ENCODE measurements around the gene KRTAP4-7. TPM values are rescaled to one million over a fixed set of nuclear protein-coding genes. Genes with fewer than 3 reads are reported as not detected.
"Not testable (repeated sequence)": the region's sequence is repeated elsewhere in the genome, so short reads cannot be mapped to it uniquely, and the experiment has no call there.

Gene KRTAP4-7
- total RNA-seq, 1 experiment from 2014 or later = not detected

GRCh38 chr17:41121742-41122141 is 37.8 kb downstream of the KRTAP4-7 start:
- CTCF ChIA-PET = no interaction called here
- no TSS peak for BruUV-seq (replicated peaks)
- Mint-ChIP-seq H3K27me3 (ENCODE audit: insufficient read depth, unreplicated experiment) (peaks cover 12% of the 10 kb centered on the region), H3K4me1 (ENCODE audit: insufficient read depth, unreplicated experiment) (peaks cover 11% of the 10 kb centered on the region), H3K9me3 (ENCODE audit: unreplicated experiment) (peaks cover 5% of the 10 kb centered on the region), H3K4me3 (ENCODE audit: unreplicated experiment) (no peak overlapping the region), H3K36me3 (ENCODE audit: insufficient read depth, unreplicated experiment) (no peaks in the 10 kb centered on the region), H3K27ac (ENCODE audit: low read depth, unreplicated experiment) (no peak overlapping the region)
- intact Hi-C loops (cut with micrococcal nuclease) = no loop called here
- DNase-seq (ENCODE audit: unreplicated experiment) = no peak
- POLR2A ChIA-PET = interaction anchor here (0.6 kb wide), 1 partner anchor 471 kb away, joined by 4 read pairs; no protein-coding TSS in a partner anchor
- no peak for TF ChIP-seq CTCF (IDR thresholded peaks at IDR 0.05; ENCODE audit: unreplicated experiment)

GRCh38 chr17:41123292-41123990 is 39.5 kb downstream of the KRTAP4-7 start:
- DNase-seq (ENCODE audit: unreplicated experiment); H3K4me1 Mint-ChIP-seq (ENCODE audit: insufficient read depth, unreplicated experiment); H3K36me3 Mint-ChIP-seq (ENCODE audit: insufficient read depth, unreplicated experiment); BruUV-seq (replicated peaks); H3K27me3 Mint-ChIP-seq (ENCODE audit: insufficient read depth, unreplicated experiment); intact Hi-C loops (cut with micrococcal nuclease); H3K9me3 Mint-ChIP-seq (ENCODE audit: unreplicated experiment); H3K27ac Mint-ChIP-seq (ENCODE audit: low read depth, unreplicated experiment); CTCF ChIA-PET; H3K4me3 Mint-ChIP-seq (ENCODE audit: unreplicated experiment): not testable (repeated sequence)
- POLR2A ChIA-PET = interaction anchor here (0.5 kb wide), 1 partner anchor 741 kb away, joined by 3 read pairs; no protein-coding TSS in a partner anchor

- H3K4me1 Mint-ChIP-seq (ENCODE audit: insufficient read depth, unreplicated experiment); H3K27me3 Mint-ChIP-seq (ENCODE audit: insufficient read depth, unreplicated experiment); H3K27ac Mint-ChIP-seq (ENCODE audit: low read depth, unreplicated experiment); H3K9me3 Mint-ChIP-seq (ENCODE audit: unreplicated experiment); CTCF ChIA-PET; DNase-seq (ENCODE audit: unreplicated experiment); BruUV-seq (replicated peaks); H3K36me3 Mint-ChIP-seq (ENCODE audit: insufficient read depth, unreplicated experiment); intact Hi-C loops (cut with micrococcal nuclease); H3K4me3 Mint-ChIP-seq (ENCODE audit: unreplicated experiment): not testable (repeated sequence)
- POLR2A ChIA-PET = interaction anchor here (0.5 kb wide), 1 partner anchor 740 kb away, joined by 3 read pairs; no protein-coding TSS in a partner anchor
Observed at GRCh38 chr17:41123991-41124371, 40.0 kb downstream of the KRTAP4-7 start, which contains the start of gene KRTAP4-12. TSS of gene KRTAP4-12 (minus strand) at chr17:41124182. CDS start at chr17:41124122, 60 bp downstream.

GRCh38 chr17:41125064-41125463 is 41.1 kb downstream of the KRTAP4-7 start:
- Mint-ChIP-seq H3K9me3 (ENCODE audit: unreplicated experiment) (peaks cover 13% of the 10 kb centered on the region), H3K27me3 (ENCODE audit: insufficient read depth, unreplicated experiment) (no peaks in the 10 kb centered on the region), H3K27ac (ENCODE audit: low read depth, unreplicated experiment) (no peak overlapping the region), H3K4me3 (ENCODE audit: unreplicated experiment) (no peak overlapping the region), H3K4me1 (ENCODE audit: insufficient read depth, unreplicated experiment) (peaks cover 5% of the 10 kb centered on the region), H3K36me3 (ENCODE audit: insufficient read depth, unreplicated experiment) (no peaks in the 10 kb centered on the region)
- BruUV-seq (replicated peaks) = no TSS peak
- ChIA-PET CTCF (no interaction called here), POLR2A (no interaction called here)
- no peak for TF ChIP-seq CTCF (IDR thresholded peaks at IDR 0.05; ENCODE audit: unreplicated experiment)
- intact Hi-C loops (cut with micrococcal nuclease) = no loop called here
- DNase-seq (ENCODE audit: unreplicated experiment) = no peak

GRCh38 chr17:41126412-41126811 is 42.5 kb downstream of the KRTAP4-7 start:
- Mint-ChIP-seq H3K36me3 (ENCODE audit: insufficient read depth, unreplicated experiment) (no peaks in the 10 kb centered on the region), H3K27me3 (ENCODE audit: insufficient read depth, unreplicated experiment) (no peaks in the 10 kb centered on the region), H3K4me1 (ENCODE audit: insufficient read depth, unreplicated experiment) (peaks cover 5% of the 10 kb centered on the region), H3K4me3 (ENCODE audit: unreplicated experiment) (no peak overlapping the region), H3K9me3 (ENCODE audit: unreplicated experiment) (peaks cover 18% of the 10 kb centered on the region), H3K27ac (ENCODE audit: low read depth, unreplicated experiment) (no peak overlapping the region)
- ChIA-PET CTCF (no interaction called here), POLR2A (interaction anchor here (0.7 kb wide), 1 partner anchor 33 kb away, joined by 3 read pairs; no protein-coding TSS in a partner anchor)
- DNase-seq (ENCODE audit: unreplicated experiment) = no peak
- intact Hi-C loops (cut with micrococcal nuclease) = no loop called here
- TF ChIP-seq CTCF (IDR thresholded peaks at IDR 0.05; ENCODE audit: unreplicated experiment) = no peak
- no TSS peak for BruUV-seq (replicated peaks)
